Neural crest cell (in vitro differentiated cells): ENCODE data around the gene ANXA11. TPM values are rescaled to one million over a fixed set of nuclear protein-coding genes. Genes with fewer than 3 reads are reported as not detected.

Experiments used
- DNase-seq: peaks from one replicate; pipeline ENCODE4 v3.0.0; 2021; ENCODE audit warnings: low read depth, mixed read lengths, low spot score
- H3K27ac Mint-ChIP-seq: one replicate; pipeline ENCODE4 v1.8.0; 2021; ENCODE audit warnings: mild to moderate bottlenecking, mixed read lengths; ENCODE audit not compliant: unreplicated experiment
- H3K27me3 Mint-ChIP-seq: 2 replicates; pipeline ENCODE4 v1.8.0; 2021; ENCODE audit warnings: low read depth, mild to moderate bottlenecking, mixed read lengths
- H3K36me3 Mint-ChIP-seq: 2 replicates; pipeline ENCODE4 v1.8.0; 2021; ENCODE audit warnings: low read depth, mild to moderate bottlenecking, mixed read lengths
- H3K4me1 Mint-ChIP-seq: 2 replicates; pipeline ENCODE4 v1.8.0; 2021; ENCODE audit warnings: mixed read lengths
- H3K4me3 Mint-ChIP-seq: one replicate; pipeline ENCODE4 v1.8.0; 2021; ENCODE audit warnings: mild to moderate bottlenecking, mixed read lengths
- H3K9me3 Mint-ChIP-seq: 2 replicates; pipeline ENCODE4 v1.8.0; 2021; ENCODE audit warnings: mixed read lengths
- total RNA-seq: library from RNA; stranded (reverse); gene quantifications from 2 replicates; pipeline ENCODE4 v1.2.1, GENCODE V29; 2021
- TF ChIP-seq, protein P1 (sequence below): fragments of 200-600 bp; sonication (generic); conservative IDR thresholded peaks from 2 replicates; pipeline ENCODE4 v1.5.0; 2021; ENCODE audit warnings: antibody characterized with exemption, mild to moderate bottlenecking

ANXA11 gene
- total RNA-seq, 1 donor from 2014 or later: 25.7 TPM

GRCh38 chr10:80157561-80157960 lies 47.8 kb downstream of the ANXA11 start:
- H3K9me3 Mint-ChIP-seq: no peaks in the 10 kb centered on the region
- peak overlapping the region; percentile 72 for H3K27ac Mint-ChIP-seq
- TF ChIP-seq, protein P1, sequence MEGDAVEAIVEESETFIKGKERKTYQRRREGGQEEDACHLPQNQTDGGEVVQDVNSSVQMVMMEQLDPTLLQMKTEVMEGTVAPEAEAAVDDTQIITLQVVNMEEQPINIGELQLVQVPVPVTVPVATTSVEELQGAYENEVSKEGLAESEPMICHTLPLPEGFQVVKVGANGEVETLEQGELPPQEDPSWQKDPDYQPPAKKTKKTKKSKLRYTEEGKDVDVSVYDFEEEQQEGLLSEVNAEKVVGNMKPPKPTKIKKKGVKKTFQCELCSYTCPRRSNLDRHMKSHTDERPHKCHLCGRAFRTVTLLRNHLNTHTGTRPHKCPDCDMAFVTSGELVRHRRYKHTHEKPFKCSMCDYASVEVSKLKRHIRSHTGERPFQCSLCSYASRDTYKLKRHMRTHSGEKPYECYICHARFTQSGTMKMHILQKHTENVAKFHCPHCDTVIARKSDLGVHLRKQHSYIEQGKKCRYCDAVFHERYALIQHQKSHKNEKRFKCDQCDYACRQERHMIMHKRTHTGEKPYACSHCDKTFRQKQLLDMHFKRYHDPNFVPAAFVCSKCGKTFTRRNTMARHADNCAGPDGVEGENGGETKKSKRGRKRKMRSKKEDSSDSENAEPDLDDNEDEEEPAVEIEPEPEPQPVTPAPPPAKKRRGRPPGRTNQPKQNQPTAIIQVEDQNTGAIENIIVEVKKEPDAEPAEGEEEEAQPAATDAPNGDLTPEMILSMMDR: no peak
- H3K4me3 Mint-ChIP-seq: no peak overlapping the region
- no peaks in the 10 kb centered on the region for H3K27me3 Mint-ChIP-seq
- H3K4me1 Mint-ChIP-seq: peaks cover 56% of the 10 kb centered on the region
- H3K36me3 Mint-ChIP-seq: no peaks in the 10 kb centered on the region
- DNase-seq: no peak

GRCh38 chr10:80156216-80156615 lies 49.1 kb downstream of the ANXA11 start:
- no peak overlapping the region for H3K4me3 Mint-ChIP-seq
- no peak for DNase-seq
- no peaks in the 10 kb centered on the region for H3K27me3 Mint-ChIP-seq
- peaks cover 51% of the 10 kb centered on the region for H3K4me1 Mint-ChIP-seq
- TF ChIP-seq, protein P1: no peak
- H3K9me3 Mint-ChIP-seq: no peaks in the 10 kb centered on the region
- H3K27ac Mint-ChIP-seq: peak overlapping the region; percentile 5
- no peaks in the 10 kb centered on the region for H3K36me3 Mint-ChIP-seq

GRCh38 chr10:80155696-80156215 lies 49.6 kb downstream of the ANXA11 start:
- Mint-ChIP-seq H3K27ac (peak overlapping the region; percentile 5), H3K4me3 (no peak overlapping the region)

GRCh38 chr10:80154978-80155695 lies 50.2 kb downstream of the ANXA11 start:
- Mint-ChIP-seq H3K4me3 (no peak overlapping the region), H3K9me3 (no peaks in the 10 kb centered on the region), H3K4me1 (peaks cover 46% of the 10 kb centered on the region), H3K36me3 (peaks cover 2% of the 10 kb centered on the region), H3K27me3 (no peaks in the 10 kb centered on the region), H3K27ac (peak overlapping the region; percentile 4)
- TF ChIP-seq, protein P1: no peak
- DNase-seq: no peak

More at GRCh38 chr10:80155696-80156215, 49.6 kb downstream of the ANXA11 start:
- DNase-seq: no peak
- H3K9me3 Mint-ChIP-seq: no peaks in the 10 kb centered on the region
- TF ChIP-seq, protein P1: no peak
- peaks cover 49% of the 10 kb centered on the region for H3K4me1 Mint-ChIP-seq
- H3K27me3 Mint-ChIP-seq: no peaks in the 10 kb centered on the region
- H3K36me3 Mint-ChIP-seq: no peaks in the 10 kb centered on the region

DNA sequence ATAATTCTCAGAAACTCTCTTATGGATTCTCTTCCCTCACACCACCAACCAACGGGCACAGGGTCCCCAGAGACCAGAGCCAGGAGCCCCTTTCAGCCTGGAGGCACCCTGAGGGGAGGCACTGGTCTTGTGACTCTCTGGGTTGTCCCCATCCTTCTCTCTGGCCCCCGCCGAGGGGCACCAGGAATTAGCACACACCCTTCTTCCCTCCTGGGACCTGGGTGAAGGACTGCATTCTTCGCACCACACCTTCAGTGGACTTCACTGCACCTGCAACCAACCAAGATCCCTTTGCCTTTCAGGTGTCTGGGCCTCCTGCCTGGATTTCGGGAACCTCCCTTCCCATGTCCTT lies 50.7 kb downstream of the ANXA11 start:
- no peak overlapping the region for H3K4me3 Mint-ChIP-seq
- no peak overlapping the region for H3K27ac Mint-ChIP-seq
- TF ChIP-seq, protein P1: no peak
- H3K27me3 Mint-ChIP-seq: no peaks in the 10 kb centered on the region
- no peaks in the 10 kb centered on the region for H3K9me3 Mint-ChIP-seq
- H3K36me3 Mint-ChIP-seq: peaks cover 3% of the 10 kb centered on the region
- no peak for DNase-seq
- peaks cover 43% of the 10 kb centered on the region for H3K4me1 Mint-ChIP-seq
